GM20000 (cell line): ENCODE results near the gene KRT20.

ENCODE experiments used
- DNase-seq: peaks from one replicate; pipeline ENCODE4 v3.0.0; 2012; ENCODE audit warnings: low spot score
- TF ChIP-seq, protein P1 (sequence below): IDR thresholded peaks from 2 replicates; pipeline ENCODE4 v1.5.1; 2012; ENCODE audit warnings: mild to moderate bottlenecking, control low read depth; ENCODE audit errors: extremely low read depth, missing control alignments

KRT20 gene

DNA sequence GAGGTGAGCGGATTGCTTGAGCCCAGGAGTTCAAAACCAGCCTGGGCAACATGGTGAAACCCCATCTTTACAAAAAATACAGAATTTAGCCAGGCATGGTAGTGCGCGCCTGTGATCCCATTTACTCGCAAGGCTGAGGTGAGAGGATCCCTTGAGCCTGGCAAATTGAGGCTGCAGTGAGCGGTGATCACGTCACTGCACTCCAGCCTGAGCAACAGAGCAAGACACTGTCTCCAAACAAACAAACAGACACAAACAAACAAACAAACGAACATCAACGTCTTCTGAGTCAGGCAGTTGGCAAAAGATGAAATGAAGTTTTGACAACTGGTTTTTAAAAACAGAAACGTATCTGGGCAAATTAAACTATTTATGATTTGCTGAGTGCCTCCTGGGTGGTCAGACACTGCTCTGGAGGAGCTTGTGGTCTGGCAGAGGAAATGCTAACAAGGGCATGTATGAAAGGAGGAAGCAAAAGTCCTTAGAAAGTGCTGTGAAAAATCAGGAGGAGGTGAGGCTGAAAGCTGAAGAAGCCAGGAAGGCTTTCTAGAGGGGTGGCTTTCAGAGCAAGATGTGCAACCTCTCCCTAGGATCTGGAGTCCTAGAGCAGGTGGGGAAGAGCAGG is 10.2 kb upstream of the KRT20 start:
- TF ChIP-seq, protein P1, sequence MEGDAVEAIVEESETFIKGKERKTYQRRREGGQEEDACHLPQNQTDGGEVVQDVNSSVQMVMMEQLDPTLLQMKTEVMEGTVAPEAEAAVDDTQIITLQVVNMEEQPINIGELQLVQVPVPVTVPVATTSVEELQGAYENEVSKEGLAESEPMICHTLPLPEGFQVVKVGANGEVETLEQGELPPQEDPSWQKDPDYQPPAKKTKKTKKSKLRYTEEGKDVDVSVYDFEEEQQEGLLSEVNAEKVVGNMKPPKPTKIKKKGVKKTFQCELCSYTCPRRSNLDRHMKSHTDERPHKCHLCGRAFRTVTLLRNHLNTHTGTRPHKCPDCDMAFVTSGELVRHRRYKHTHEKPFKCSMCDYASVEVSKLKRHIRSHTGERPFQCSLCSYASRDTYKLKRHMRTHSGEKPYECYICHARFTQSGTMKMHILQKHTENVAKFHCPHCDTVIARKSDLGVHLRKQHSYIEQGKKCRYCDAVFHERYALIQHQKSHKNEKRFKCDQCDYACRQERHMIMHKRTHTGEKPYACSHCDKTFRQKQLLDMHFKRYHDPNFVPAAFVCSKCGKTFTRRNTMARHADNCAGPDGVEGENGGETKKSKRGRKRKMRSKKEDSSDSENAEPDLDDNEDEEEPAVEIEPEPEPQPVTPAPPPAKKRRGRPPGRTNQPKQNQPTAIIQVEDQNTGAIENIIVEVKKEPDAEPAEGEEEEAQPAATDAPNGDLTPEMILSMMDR, result no peak
- no peak for DNase-seq

DNA sequence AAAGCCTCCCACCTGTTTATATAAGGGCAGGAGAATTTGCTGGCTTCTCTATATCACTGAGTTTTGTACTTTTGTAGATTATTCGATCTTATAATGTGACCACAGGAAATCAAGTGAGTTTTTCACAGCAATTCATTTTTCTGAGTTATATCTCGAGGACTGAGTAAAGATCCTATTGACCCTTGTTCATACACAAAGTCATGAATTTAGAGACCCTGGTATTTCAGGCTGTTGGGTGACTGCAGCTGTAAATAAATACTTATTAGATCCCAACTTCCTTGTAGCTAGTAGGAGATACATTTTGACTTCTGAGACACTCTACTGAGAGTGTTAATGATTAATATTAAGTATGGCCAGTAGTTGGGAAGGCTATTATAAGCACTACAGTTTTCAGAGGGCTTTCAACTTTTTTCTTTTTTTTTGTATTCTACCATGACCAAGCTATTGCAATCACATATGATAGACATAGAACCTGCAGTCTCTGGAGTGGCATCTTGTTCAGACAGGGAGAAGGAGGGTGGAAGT is 3.2 kb upstream of the KRT20 start:
- no peak for DNase-seq
- TF ChIP-seq, protein P1, result no peak

DNA sequence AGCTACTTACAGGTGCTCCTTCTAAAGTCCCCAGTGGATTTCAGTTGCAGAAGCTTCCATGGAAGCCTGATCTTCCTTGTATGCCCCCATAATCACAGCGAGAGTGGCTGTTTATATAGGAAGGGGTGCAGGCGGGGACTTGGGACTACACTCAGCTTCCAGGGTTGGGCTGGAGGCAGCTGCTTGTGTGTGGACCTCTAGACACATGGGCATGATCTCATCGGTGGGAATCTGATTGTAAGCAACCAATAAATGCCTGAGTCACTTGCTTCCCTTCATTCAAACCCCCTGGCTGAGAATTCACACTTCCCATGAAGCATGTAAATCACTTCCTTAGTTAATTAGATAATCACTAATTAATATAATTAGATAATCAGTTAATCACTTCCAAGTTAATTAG is 1.0 kb upstream of the KRT20 start:
- TF ChIP-seq, protein P1, result no peak
- DNase-seq, result no peak

DNA sequence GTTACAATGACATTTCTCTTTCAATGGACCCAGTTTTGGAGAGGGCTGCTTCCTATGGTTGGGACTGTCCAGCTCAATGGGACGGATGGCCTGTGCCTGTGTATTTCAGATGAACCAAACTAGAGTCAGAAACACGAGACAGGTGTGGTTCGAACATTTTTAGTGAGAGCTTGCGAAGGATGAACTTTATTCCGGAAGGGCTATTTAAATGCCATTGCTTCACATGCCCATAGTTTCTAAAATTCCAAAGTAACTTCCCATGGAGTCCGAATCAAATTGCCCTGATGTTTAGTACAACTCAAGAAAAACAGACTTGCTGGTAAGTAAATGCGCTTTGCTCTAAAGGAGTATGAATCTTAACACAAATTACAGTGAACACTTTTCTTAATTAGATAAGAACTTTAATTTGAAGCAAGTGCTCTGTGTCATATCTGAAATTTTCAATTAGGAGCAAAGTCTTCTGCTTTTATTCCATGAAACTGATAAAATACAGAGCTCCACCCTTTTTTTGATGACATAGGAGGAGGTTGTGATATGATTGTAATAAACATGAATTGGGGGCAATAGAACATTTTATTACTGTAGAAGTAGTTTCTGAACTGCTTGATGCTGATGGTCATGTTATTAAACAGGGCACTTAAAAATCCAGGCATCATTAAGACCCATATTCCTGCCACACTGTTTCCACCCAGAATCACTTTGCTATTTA is 1.3 kb downstream of the KRT20 start:
- TF ChIP-seq, protein P1, result no peak
- no peak for DNase-seq

DNA sequence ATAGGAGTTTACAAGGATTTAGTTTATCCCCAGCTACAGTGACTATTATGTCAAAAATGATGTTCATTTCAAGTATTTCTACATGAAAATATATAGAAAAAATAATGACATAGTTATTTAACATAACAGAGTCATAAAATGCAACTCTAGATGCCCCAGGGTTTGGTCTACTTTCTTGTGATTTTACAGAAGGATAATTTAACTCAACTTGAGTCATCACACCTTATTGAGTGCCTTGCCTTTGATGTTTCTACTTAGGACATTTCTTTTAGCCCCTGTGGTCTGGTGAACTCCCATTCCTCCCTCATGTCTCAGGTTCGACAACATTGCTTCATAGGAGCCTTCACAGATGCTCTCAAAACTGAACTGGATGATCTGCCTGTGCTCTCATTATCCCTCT is 2.0 kb downstream of the KRT20 start:
- DNase-seq, result no peak

DNA sequence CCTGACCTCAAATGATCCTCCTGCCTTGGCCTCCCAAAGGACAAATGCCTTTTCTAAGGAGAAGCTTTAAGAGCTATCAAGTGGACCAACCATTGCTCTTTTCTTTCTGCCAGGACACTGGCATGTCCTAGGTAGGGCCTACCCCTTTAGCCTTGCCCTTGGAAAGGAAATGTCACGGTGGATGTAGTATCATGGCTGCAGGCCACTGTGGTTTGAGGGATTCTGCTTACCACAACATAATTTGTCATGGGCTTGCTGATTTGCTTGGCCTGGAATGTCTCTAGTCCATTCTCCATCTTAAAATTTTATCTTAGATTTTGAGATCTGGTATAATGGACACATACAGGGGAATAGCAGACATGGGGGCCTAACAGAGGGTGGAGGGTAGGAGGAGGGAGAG is 6.0 kb downstream of the KRT20 start:
- DNase-seq, result no peak
- TF ChIP-seq, protein P1, result no peak

More for the DNA sequence above, 2.0 kb downstream of the KRT20 start:
- TF ChIP-seq, protein P1, result no peak

DNA sequence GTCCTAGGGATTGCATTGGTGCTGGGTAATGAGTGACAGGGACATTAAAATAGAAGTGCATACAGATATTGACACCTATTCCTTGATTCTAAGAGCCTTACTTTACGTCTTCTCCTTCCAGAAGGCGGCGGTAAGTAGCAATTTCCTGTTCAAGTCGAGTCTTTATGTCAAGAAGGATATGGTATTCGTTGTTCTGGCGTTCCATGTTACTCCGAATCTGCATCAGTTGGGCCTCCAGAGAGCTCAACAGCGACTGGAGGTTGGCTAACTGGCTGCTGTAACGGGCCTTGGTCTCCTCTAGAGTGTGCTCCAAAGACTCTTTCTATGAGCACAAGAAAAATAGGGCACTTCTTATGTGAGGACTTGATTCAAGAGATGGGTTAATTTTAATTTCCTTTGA is 7.0 kb downstream of the KRT20 start:
- TF ChIP-seq, protein P1, result no peak
- DNase-seq, result no peak
